ENCODE data around the gene IGSF8.

The IGSF8 gene

GRCh38 chr1:160086456-160086892 lies 11.9 kb downstream of the IGSF8 start:
- DNase-seq (ENCODE audit: low spot score) = no peak

- peak; percentile 74 for DNase-seq (ENCODE audit: low spot score)
Observed at GRCh38 chr1:160085686-160086455, 12.5 kb downstream of the IGSF8 start.

- DNase-seq (ENCODE audit: low spot score) = no peak
Observed at GRCh38 chr1:160084771-160085321, 13.6 kb downstream of the IGSF8 start.

- DNase-seq (ENCODE audit: low spot score) = peak; percentile 81
Observed at GRCh38 chr1:160083968-160084770, 14.2 kb downstream of the IGSF8 start.

- DNase-seq (ENCODE audit: low spot score) = no peak
Observed at GRCh38 chr1:160082926-160083325, 15.5 kb downstream of the IGSF8 start.

GRCh38 chr1:160082487-160082886 lies 15.9 kb downstream of the IGSF8 start:
- no peak for DNase-seq (ENCODE audit: low spot score)

- no peak for DNase-seq (ENCODE audit: low spot score)
Observed at GRCh38 chr1:160081261-160081936, 17.0 kb downstream of the IGSF8 start, which contains the start of gene KCNJ9. Gene KCNJ9 (plus strand): TSS chr1:160081538. CDS start chr1:160084031, 2,493 bp downstream.

- DNase-seq (ENCODE audit: low spot score) = no peak
Observed at GRCh38 chr1:160080381-160081100, 17.9 kb downstream of the IGSF8 start.

- no peak for DNase-seq (ENCODE audit: low spot score)
Observed at GRCh38 chr1:160079448-160079847, 19.0 kb downstream of the IGSF8 start.

- DNase-seq (ENCODE audit: low spot score) = peak; percentile 59
Observed at GRCh38 chr1:160078512-160079195, 19.8 kb downstream of the IGSF8 start.

GRCh38 chr1:160077486-160077885 lies 20.9 kb downstream of the IGSF8 start:
- DNase-seq (ENCODE audit: low spot score) = no peak

- DNase-seq (ENCODE audit: low spot score) = no peak
Observed at GRCh38 chr1:160076295-160076694, 22.1 kb downstream of the IGSF8 start.

GRCh38 chr1:160075836-160076235 lies 22.6 kb downstream of the IGSF8 start:
- DNase-seq (ENCODE audit: low spot score) = no peak

- no peak for DNase-seq (ENCODE audit: low spot score)
Observed at GRCh38 chr1:160074865-160075264, 23.6 kb downstream of the IGSF8 start.

GRCh38 chr1:160071289-160071688 lies 27.1 kb downstream of the IGSF8 start:
- DNase-seq (ENCODE audit: low spot score) = no peak

- peak; percentile 63 for DNase-seq (ENCODE audit: low spot score)
Observed at GRCh38 chr1:160070243-160071163, 27.9 kb downstream of the IGSF8 start.

GRCh38 chr1:160069460-160070231 lies 28.8 kb downstream of the IGSF8 start, which contains the start of gene KCNJ10:
Gene KCNJ10 (minus strand): TSS chr1:160070160. CDS start chr1:160042532, 27,628 bp downstream.
- no peak for DNase-seq (ENCODE audit: low spot score)

- DNase-seq (ENCODE audit: low spot score) = no peak
Observed at GRCh38 chr1:160068225-160068624, 30.2 kb downstream of the IGSF8 start.

All from CD4-positive, alpha-beta T cell treated with Interleukin-2 at 100 ng/mL for 4 hours (primary cell).